HG02885 (cell line): ENCODE results near the gene TENM3.

Source experiments
- ATAC-seq: cut with Tn5 transposase; IDR thresholded peaks from one replicate; pipeline ENCODE4 v1.9.1; 2021; ENCODE audit warnings: mild to moderate bottlenecking; ENCODE audit not compliant: unreplicated experiment, poor library complexity

Gene TENM3

DNA sequence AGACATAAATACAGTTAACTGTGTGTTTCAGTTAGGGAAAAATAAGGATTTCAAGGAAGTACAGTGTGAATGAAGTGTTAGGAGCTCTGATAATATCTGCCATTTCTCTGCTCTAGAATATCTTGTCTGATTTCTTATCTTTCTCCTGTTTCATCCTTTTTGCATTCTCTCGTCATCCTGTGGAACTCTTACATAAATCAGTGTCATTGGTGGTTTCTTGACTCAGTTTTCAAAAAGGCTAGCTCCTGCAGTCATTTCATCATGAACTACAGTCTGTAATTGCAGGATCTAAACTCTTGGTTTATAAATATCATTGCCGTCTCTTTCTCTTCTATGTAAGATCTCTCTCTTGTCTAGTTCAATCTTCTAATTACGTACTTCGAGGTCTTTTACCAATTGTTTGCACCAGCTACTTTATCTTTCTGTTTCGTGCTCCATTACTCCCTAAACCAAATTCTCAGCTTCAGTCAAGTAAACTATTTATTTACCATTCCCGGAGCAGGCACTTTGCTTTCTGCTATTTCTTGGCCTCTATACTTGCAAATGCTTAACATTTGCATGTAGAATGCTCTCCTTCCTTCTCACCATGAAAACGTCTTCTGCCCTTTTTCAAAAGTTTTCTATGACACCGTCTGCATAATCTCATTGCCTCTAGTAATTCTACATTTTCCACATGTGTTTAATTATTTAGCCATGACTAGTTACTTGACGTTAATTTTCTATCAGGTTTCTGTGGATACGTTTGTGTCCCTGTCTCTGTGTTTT lies 294.0 kb downstream of the TENM3 start:
- no peak for ATAC-seq

DNA sequence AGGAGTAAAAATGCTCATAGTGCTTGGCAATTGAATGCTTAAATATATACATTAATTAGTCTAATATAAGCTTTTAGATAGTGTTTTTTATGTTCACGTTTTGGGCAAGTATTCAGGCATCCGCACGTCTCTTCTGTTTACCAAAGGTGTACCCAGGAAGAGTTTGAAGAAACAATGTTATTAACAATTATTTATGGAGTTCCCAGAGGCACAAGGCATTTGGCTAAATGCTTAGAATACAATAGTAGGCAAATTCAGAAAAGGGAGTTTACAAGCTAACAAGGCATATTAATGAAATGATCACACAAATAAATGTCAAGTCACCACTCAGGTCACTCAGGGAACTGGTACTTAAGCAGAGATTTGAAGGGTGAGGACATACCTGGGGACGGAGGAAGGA lies 294.8 kb downstream of the TENM3 start:
- ATAC-seq = no peak

DNA sequence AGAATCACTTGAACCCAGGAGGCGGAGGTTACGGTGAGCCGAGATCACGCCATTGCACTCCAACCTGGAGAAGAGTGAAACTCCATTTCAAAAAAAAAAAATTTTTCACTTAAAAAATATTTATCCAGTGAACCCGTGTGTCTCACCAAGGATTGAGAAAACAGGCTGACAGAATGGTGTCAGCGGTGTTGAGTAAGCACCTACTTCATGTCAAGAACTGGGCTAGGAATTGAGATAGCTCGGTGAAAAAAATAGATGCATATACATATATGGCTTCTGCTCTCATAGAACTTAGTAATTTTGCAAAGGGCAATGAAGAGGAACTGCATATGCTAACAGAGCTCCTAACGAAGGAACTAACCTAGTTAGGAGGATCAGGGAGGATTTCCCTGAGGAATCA lies 297.3 kb downstream of the TENM3 start:
- no peak for ATAC-seq

DNA sequence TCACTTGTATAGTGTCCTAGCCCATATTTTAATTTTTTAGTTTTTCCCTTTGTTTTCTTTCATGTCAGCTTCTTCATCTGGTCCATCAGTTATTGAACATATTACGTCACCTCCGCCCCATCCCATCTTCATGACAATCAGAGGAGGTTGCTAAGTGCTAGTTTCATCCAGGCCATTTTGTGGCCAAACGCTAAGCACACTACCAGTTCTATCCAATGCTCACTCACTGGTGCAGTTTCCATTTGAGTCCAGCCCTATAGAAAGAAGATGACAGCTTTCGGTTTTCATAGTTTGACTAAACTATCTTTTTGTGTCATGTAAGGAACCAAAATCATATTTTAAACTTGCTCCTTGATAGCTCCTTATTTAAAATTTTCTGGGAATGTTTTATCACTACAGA lies 304.2 kb downstream of the TENM3 start:
- peak; percentile 100 for ATAC-seq

DNA sequence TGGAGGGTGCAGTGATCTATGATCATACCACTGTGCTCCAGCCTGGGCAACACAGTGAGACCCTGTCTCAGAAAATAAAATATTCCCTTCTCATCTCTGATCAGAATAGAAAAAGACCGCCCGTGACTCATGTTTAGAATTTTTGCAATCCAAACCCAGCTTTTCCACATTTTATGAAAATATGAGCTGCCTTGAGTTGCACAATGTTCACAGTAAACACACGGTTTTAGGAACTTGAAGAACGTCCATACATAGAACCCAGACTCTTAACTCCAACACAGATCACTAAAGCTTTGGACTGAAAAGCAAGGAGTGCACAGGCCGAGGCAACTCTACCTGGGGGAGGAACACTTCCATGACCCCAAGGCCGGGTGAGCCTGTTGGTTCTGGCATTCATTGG lies 305.0 kb downstream of the TENM3 start:
- ATAC-seq = no peak

DNA sequence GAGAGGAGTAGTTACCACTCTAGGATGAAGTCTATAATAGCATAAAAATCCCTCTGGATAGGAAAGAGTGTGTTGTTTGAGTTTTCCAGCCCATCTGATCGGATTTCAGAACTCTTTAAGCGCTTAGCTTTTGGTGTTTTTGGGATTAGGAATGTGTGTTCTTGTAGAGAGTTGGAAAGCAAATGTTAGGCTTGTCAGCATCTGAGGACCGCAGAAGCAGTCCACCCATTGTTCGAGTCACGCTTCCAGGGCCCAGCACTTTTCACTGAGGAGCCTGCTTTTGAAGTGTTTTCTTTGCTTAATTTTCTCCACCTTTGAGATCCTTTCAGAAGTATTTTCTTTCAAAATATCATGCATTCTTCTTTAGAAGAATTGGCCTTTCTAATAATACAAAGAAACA lies 306.2 kb downstream of the TENM3 start:
- ATAC-seq = no peak

DNA sequence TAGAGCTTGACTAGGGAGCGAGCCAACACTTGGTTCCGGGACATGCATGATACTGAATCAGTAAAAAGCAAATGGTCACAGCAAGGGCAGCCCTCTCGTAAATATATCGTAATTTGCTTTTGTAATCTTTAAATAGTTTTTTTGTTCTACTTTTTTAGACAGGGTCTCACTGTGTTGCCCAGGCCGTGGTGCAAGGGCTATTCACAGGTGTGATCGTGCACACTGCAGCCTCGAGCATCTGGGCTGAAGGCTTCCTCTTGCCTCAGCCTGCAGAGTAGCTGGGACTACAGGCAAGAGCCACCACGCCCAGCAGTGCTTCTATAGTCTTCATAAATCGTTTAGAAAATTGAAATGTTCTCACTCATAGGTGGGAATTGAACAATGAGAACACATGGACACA lies 309.7 kb downstream of the TENM3 start:
- ATAC-seq = no peak

DNA sequence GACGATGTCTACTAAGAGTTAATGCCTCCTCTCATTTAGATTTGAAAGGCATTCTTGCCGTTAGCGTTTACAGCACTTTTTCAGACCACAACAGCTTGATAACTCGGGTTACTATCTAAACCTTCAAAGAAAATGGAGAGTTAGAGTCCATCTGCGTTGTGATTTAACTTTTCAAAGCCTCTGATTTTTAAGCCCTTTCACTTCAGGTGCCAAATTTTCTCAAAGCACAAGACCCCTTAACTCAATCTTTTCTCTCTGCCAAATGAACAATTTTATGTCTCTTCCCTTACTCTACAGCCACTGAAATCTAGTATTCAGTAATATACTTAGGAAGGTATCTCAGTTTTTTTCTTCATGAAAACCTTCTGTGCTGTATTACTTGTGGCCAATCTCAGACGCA lies 310.5 kb downstream of the TENM3 start:
- ATAC-seq = no peak

DNA sequence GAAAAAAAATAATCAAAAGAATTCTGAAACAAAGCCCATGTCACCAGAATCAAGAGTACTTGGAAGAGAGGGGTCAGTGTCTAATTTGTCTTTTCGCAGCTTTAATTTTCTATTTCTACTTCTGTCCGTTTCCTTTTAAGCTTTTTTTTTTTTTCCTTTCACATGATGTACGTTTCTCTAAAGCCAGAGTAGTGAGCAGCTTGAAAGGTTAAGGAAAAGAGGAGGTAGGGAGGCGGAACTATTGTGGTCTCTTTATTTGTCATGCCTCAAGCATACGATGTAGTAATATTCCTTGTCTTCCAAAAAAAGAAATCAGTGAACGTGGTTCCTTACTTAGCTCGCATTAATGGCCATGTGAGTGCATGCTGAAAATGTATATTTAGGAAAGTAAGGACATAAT lies 311.5 kb downstream of the TENM3 start:
- ATAC-seq = no peak

DNA sequence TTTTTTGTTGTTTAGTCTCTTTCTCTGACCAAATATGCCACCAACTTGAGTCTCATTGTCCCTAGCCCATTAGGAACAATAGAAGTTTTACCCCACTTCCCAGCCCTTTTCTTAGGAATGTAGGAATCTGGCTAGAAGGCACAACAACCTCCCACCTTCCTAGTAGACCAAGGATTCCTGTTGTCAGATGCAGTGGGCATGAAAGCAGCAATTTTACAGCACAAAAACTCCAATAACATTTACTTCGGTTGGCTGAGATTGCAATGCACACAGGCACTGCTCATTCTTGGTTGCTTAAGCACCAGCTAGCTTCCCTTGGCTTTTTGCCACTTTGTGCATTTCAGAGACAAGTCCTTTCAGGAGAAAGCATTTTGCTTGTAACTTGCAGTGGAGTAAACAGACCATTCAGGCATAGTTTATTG lies 312.8 kb downstream of the TENM3 start:
- ATAC-seq = no peak

DNA sequence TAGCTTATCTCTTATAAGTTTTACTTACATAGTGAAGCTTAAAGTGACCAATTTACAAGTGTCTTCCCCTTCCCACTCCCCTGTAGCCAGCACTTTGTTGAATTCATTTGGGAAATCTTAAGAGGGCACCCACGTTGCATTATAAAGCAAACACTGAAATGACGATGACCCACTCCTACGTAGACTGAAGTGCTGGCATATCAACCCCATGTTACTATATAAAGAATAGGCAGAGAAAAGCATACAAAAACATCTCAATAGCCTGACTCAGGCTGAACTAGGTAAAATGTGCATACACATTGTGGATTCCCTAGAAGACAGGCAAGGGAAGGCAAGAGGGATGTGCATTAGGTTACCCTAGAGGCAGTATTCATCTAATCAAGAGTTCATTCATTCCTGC lies 313.4 kb downstream of the TENM3 start:
- no peak for ATAC-seq

DNA sequence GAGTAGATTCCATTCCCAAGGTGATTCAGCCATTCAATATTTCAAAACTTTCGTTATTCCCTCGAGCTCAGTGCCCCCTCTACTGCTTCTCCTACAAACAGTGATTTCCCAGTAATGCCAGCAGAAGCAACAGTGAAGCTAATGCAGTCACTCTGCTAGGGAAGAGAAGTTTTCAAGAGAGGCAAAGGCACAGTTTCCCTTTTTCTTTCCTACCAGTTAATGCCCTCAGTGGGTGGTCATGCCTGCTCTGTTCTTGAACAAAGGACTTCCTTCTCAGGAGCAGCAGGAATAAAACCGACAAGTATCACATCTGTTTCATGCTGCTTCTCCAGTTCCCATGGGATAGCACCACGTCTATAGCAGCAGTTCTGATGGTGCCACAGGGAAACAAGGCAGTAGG lies 317.2 kb downstream of the TENM3 start:
- ATAC-seq = no peak

DNA sequence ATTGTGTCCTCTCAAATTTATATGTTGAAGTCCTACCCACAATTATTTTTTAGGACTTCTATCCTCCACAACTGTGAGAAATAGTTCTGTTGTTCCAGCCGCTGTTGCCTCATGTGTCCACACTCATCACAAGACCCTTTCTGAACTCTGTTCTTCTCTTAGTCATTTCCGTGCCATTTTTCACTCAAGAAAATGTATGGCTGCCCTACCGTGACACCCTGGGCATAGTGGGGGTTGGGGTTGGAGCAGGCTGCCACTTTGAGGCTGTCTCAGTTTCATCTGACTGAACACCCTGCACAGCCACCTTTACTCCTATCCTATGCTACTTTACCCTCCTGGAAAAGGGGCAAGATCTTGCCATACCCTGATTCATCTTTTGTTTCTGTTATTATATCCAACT lies 319.1 kb downstream of the TENM3 start:
- no peak for ATAC-seq

DNA sequence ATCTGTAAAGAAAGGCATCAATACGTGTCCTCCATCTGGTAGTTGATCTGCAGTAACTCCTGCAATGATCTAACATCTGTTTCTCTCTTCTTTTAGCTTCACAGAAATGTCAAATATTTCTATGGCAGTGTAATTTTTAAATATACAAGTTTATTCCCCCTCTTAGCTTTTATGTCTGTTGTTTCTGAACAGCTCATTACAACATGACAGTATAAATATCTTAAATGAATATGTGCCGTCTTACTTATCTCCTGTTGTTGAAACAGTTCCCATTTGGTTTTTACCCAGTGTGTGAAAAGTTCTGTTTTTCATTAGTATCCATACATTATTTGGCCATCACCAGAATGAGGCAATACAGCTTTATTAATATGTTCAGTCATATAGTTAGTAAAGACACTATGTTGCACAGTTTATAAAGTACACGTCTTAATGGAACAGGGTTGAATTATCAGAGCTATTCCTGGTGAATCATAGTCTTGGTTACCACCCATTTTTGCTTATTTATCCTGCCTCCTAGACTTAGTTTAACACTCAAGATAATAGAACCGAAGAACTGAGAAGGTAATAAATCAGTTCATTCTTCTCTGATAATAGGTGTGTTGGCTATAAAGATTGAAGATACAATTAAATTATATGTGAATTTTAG lies 321.6 kb downstream of the TENM3 start:
- ATAC-seq = no peak

DNA sequence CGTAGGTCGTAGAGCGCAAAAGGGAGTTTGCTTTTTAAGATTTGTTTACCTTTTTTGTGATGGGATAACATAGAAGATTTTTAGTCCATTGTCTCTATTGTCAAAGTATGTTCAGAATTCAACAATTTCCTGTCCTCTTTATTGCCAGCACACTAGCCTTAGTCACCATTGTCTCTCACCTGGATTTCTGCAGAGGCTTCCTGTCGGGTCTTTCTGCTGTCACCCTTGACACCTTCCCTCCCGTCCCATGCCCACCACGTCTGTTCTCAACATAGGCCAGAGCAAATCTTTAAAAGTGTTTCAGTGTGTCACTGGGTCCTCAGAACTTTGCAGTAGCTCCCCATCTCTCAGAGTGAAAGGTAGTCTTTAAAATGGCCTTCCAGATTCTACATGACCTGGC lies 323.9 kb downstream of the TENM3 start:
- no peak for ATAC-seq

DNA sequence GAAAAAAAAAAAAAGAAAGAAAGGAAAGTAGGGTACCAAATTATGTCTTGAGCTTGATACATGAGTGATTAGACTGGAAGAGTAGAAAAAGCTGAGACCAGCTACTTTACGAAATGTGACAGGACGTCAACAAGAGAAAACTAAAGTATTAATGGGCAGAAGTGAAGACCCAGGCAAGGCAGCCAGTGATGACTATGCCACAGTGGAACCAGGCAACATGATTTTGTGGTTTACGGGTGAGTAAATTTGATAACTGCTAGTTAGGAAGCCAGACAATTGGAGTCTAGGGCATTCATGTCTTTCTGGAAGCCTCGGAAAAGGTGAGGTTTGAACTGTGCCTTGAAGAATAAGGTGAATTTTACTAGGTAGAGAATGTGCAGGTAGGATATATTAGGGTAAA lies 326.4 kb downstream of the TENM3 start:
- ATAC-seq = no peak

DNA sequence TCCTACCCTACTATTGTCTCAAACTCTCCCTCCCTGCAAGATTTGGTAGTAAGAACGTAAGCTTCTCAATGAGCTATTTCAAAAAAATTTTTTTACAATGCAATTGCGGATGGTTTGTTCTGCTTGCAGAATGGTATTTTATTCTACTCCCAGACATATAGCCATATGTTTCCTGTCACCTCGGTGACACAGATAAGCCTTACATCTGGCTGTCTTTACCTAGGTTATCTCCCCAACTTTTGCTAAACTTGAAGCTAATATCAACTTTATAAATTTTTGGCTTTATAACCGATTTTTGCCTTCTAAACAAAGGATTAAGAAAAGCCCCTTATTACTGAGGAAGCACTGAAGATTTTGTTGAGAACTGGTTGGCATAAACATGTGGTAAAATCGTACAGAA lies 331.5 kb downstream of the TENM3 start:
- no peak for ATAC-seq

DNA sequence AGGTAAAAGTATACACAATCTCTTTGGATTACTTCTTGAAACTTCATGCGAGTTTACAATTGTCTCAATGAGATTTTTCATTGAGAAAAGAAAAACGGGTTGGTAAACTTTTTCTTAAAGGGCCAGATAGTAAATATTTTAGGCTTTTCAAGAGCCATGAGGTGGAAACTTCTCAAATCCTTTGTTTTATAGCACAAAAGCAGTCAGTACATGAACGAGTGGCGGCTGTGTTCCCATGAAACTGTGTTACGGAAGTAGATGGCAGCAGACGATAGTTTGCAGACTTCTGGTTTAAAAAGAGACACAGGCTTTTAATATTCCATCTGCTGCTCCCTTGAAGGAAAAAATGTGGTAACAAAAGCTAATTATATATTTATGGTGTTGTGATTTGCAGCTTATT lies 332.0 kb downstream of the TENM3 start:
- no peak for ATAC-seq

DNA sequence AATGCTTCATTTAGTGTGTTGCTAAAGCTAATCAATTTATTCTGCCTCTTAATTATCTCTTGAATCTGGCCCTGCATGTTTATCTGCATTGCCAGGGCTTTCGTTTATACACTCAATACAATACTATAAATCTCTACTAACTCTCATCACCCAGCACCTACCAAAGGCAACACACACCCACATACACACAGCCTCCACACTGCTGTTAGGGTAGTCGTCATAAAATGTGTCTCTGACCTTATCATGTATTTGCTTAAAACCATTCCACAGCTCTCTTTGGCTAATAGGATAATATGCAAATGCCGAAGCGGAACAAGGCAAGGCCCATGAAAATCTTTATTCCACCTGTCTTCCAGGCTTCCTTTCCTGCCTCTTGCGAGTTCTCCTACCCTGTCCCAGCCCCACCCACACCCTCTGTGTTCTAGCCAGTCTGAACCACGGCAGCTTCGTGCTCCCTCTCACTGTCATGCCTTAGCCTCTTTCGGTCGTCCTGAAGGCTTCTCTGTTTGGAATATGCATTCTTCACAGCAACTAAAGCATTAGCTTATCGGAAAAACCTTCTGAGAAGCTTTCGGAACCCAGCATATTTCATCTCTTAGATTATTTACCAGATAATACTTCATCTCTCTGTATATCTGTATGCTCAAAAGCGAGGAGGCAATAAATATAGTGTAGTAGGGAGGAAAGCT lies 333.5 kb downstream of the TENM3 start:
- ATAC-seq = no peak

DNA sequence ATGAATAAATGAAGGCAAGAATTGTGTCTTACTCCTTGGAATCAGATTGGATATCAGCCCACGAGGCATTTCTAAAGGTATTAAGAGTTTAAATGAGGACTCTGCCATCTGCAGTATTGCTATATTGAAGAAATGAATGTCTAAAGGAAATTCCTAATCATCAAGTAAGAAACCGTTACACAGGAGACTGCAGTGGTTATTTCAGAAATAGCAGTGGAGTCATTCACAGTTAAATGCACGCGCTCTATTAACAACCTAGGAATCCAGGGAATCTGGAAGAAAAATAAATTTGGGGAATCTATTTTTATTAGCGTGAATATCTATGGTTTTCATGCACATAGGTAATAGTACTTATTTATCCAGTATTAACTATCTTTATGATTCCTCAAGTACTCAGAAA lies 334.2 kb downstream of the TENM3 start:
- ATAC-seq = no peak

DNA sequence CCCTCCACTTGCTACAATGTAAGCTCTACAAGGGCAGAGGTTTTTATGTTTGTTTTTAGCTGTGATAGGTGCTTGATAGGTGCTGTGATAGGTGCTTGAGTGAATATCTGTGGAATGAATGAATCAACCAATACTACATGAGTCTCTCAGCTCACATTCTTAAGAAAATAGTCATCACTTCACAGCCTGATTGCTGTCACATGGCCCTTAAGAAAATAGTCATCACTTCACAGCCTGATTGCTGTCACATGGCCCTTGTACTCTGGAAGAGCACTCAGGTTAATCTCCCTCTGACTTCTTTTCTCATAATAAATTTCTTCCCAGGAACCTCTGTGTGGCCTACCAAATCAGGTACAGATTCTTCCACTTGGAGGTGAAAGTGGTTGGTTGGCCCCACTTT lies 335.2 kb downstream of the TENM3 start:
- ATAC-seq = no peak

DNA sequence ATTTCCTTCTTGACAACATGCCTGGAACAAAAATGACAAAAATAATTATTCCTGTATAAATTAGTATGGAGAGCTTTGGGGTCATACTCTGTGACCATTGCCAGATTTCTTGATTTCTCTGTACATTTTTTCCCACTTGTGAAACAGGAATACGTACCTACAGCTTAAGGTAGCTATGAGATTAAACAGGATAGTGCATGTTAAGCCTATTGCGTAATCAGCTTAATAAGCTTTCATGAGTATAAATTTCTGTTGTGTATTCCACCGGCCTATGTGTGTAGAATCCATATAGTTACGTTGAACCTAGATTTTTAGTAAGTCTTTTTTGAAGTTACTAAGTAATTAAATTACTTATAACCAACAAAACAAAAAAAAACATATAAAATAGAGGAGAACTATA lies 339.0 kb downstream of the TENM3 start:
- ATAC-seq = no peak
